A673 (cell line): ENCODE measurements around the gene FARP1. TPM values are rescaled to one million over a fixed set of nuclear protein-coding genes. Genes with fewer than 3 reads are reported as not detected.
A peak's percentile ranks its signal among the peaks of the same experiment; 100 is the strongest.

ENCODE experiments used
- BruUV-seq: library from RNA; stranded (reverse); fragments of 400-500 nt; replicated peaks from 2 replicates; lab custom pipeline; 2021; lab: Mats Ljungman, UMichigan
- CTCF ChIA-PET: fragments of 300-600 bp; sonication (Branson Sonifier 250); formaldehyde crosslinking; loops from one replicate; lab custom pipeline; 2022; ENCODE audit warnings: antibody characterized with exemption; lab: Charles Lee
- POLR2A ChIA-PET: fragments of 300-600 bp; sonication (Branson Sonifier 250); formaldehyde crosslinking; loops from one replicate; lab custom pipeline; 2022; ENCODE audit warnings: antibody characterized with exemption; ENCODE audit not compliant: low non-redundant PET; lab: Charles Lee
- DNase-seq: peaks from one replicate; pipeline ENCODE4 v3.0.0-alpha.2; 2015; ENCODE audit warnings: low spot score
- H3K27ac ChIP-seq: fragments of 200-600 bp; sonication (generic); 2 replicates; pipeline ENCODE4 v1.5.1; 2016; ENCODE audit warnings: mixed run types, low read depth, mild to moderate bottlenecking, mixed read lengths, antibody characterized with exemption, low read length; ENCODE audit not compliant: poor library complexity, severe bottlenecking
- H3K27me3 ChIP-seq: fragments of 200-600 bp; sonication (generic); replicated peaks from 2 replicates; pipeline ENCODE4 v1.6.1; 2017; ENCODE audit warnings: mixed run types, low read depth, mild to moderate bottlenecking, mixed read lengths, antibody characterized with exemption, low read length; ENCODE audit not compliant: insufficient read depth, poor library complexity
- H3K36me3 ChIP-seq: fragments of 200-600 bp; sonication (generic); 2 replicates; pipeline ENCODE4 v1.6.1; 2016; ENCODE audit warnings: mixed run types, mild to moderate bottlenecking, mixed read lengths, antibody characterized with exemption, low read length; ENCODE audit not compliant: insufficient read depth, poor library complexity, severe bottlenecking
- H3K4me1 ChIP-seq: fragments of 200-600 bp; sonication (generic); 2 replicates; pipeline ENCODE4 v1.6.1; 2017; ENCODE audit warnings: mixed run types, mild to moderate bottlenecking, mixed read lengths, antibody characterized with exemption, low read length; ENCODE audit not compliant: insufficient read depth, poor library complexity, severe bottlenecking
- H3K4me3 ChIP-seq: fragments of 200-600 bp; sonication (generic); 2 replicates; pipeline ENCODE4 v1.5.1; 2016; ENCODE audit warnings: low read depth, mixed run types, mild to moderate bottlenecking, mixed read lengths, low read length; ENCODE audit not compliant: poor library complexity, severe bottlenecking
- H3K9me3 ChIP-seq: fragments of 200-600 bp; sonication (generic); 2 replicates; pipeline ENCODE4 v1.6.1; 2016; ENCODE audit warnings: mixed run types, low read depth, mild to moderate bottlenecking, mixed read lengths, antibody characterized with exemption, low read length; ENCODE audit not compliant: poor library complexity, severe bottlenecking
- CTCF ChIP-seq: fragments of 300-800, 200-600 bp; sonication (generic); conservative IDR thresholded peaks from 2 replicates; pipeline ENCODE4 v1.5.1; 2017; ENCODE audit warnings: low read depth, mild to moderate bottlenecking, antibody characterized with exemption, low read length, moderate library complexity, mixed read lengths
- EZH2 ChIP-seq: fragments of 200-600 bp; sonication (generic); IDR thresholded peaks from 2 replicates; pipeline ENCODE4 v1.6.1; 2017; ENCODE audit warnings: borderline replicate concordance, low read depth, mild to moderate bottlenecking, mixed read lengths, antibody characterized with exemption, low read length; ENCODE audit not compliant: poor library complexity, severe bottlenecking
- intact Hi-C: fragments of 100-400 bp; cut with micrococcal nuclease; formaldehyde crosslinking; loops from one replicate; pipeline ENCODE4 v1.10.0; 2022; ENCODE audit not compliant: unreplicated experiment
- total RNA-seq: library from RNA; stranded (reverse); gene quantifications from 2 replicates; pipeline ENCODE4 v1.2.3, GENCODE V29; 2021

The FARP1 gene
- total RNA-seq, 1 experiment from 2014 or later: 177 TPM

GRCh38 chr13:98349731-98350305 is 206.9 kb downstream of the FARP1 start:
- intact Hi-C loops: no loop called here
- no peaks in the 10 kb centered on the region for H3K9me3 ChIP-seq
- no peaks in the 10 kb centered on the region for H3K27me3 ChIP-seq
- no peaks in the 10 kb centered on the region for H3K4me1 ChIP-seq
- CTCF ChIA-PET: interaction anchor here (0.6 kb wide), 1 partner anchor 317 kb away, joined by 5 read pairs; no protein-coding TSS in a partner anchor
- H3K4me3 ChIP-seq: no peak overlapping the region
- POLR2A ChIA-PET: no interaction called here
- no peak overlapping the region for H3K27ac ChIP-seq
- no peaks in the 10 kb centered on the region for H3K36me3 ChIP-seq
- TF ChIP-seq EZH2 (no peak), CTCF (peak; percentile 30; the same call in 1 of the 2 replicates)
- BruUV-seq: no TSS peak
- no peak for DNase-seq

- H3K9me3 ChIP-seq: no peaks in the 10 kb centered on the region
- TF ChIP-seq EZH2: no peak
- TF ChIP-seq CTCF: no peak
- H3K27me3 ChIP-seq: no peaks in the 10 kb centered on the region
- H3K4me3 ChIP-seq: no peak overlapping the region
- no peak for DNase-seq
- no peaks in the 10 kb centered on the region for H3K36me3 ChIP-seq
- POLR2A ChIA-PET: no interaction called here
- BruUV-seq: no TSS peak
- no peaks in the 10 kb centered on the region for H3K4me1 ChIP-seq
- H3K27ac ChIP-seq: no peak overlapping the region
- intact Hi-C loops: no loop called here
- CTCF ChIA-PET: no interaction called here
Observed at GRCh38 chr13:98350746-98351330, 207.9 kb downstream of the FARP1 start.

DNA sequence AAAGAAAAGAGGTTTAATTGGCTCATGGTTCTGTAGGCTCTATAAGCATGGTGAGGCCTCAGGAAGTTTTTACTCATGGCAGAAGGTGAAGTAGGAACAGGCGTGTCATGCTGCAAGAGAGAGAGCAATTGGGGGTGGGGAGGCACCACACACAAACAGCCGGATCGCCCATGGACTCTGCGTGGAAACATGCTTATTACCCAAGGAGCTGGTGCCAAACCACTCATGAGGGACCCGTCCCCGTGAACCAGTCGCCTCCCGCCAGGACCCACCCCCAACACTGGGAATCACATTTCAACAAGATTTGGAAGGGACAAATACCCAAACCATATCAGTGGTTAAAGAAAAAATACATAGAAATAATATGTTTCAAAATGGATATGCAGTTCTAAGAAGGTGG is 208.7 kb downstream of the FARP1 start:
- TF ChIP-seq CTCF: no peak
- TF ChIP-seq EZH2: no peak
- no peaks in the 10 kb centered on the region for H3K27me3 ChIP-seq
- H3K9me3 ChIP-seq: no peaks in the 10 kb centered on the region
- no peaks in the 10 kb centered on the region for H3K36me3 ChIP-seq
- ChIA-PET CTCF (no interaction called here), POLR2A (no interaction called here)
- no peak overlapping the region for H3K4me3 ChIP-seq
- DNase-seq: no peak
- intact Hi-C loops: no loop called here
- no TSS peak for BruUV-seq
- H3K4me1 ChIP-seq: no peaks in the 10 kb centered on the region
- H3K27ac ChIP-seq: no peak overlapping the region
